ENCODE measurements around the gene CDK12.

Gene CDK12

DNA sequence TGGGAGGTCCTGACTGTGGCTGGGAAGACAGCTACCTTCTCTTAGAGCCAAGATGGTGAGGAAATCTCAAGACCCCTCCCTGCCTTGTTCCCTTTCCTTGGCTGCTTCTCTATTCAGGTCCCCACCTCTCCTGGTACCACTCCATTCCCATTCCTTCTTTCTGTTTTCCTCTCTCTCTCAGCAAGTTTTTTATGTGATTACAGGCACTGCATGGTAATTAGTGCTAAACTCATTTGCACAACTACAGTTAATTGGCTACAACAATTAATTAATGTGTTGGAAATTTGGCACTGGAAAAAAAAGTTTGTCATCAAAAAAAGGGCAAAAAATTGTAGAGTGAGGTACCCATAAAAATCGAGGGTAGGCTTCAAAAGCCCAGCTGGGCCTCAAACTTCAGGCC, 101.1 kb downstream of the CDK12 start:
- H3K27ac ChIP-seq = no peak overlapping the region
- TF ChIP-seq, protein P1, sequence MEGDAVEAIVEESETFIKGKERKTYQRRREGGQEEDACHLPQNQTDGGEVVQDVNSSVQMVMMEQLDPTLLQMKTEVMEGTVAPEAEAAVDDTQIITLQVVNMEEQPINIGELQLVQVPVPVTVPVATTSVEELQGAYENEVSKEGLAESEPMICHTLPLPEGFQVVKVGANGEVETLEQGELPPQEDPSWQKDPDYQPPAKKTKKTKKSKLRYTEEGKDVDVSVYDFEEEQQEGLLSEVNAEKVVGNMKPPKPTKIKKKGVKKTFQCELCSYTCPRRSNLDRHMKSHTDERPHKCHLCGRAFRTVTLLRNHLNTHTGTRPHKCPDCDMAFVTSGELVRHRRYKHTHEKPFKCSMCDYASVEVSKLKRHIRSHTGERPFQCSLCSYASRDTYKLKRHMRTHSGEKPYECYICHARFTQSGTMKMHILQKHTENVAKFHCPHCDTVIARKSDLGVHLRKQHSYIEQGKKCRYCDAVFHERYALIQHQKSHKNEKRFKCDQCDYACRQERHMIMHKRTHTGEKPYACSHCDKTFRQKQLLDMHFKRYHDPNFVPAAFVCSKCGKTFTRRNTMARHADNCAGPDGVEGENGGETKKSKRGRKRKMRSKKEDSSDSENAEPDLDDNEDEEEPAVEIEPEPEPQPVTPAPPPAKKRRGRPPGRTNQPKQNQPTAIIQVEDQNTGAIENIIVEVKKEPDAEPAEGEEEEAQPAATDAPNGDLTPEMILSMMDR (conservative IDR thresholded peaks at IDR 0.05) = no peak

GRCh38 chr17:39562976-39563375, 101.7 kb downstream of the CDK12 start:
- H3K27ac ChIP-seq = no peak overlapping the region
- TF ChIP-seq, protein P1 (conservative IDR thresholded peaks at IDR 0.05) = no peak

DNA sequence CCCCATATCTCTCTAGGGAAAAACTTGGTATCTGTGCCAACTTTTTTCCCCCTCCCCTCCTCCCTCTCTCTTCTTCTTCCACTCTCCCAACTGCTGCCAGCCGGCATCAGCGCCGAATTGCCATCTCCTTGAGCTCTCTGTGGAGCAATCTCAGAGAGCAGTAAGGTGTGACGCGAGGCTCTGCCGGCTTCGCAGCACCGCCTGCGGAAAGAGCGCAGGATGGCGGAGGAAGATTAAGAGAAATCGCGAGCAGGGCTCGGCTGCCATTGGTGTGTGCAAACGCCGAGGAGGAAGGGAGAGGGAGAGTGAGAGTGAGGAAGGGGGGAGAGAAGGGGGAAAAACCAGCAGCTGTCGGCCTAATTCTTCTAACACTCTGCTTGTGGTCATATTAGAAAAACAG, 102.2 kb downstream of the CDK12 start:
- TF ChIP-seq, protein P1 (conservative IDR thresholded peaks at IDR 0.05) = no peak
- H3K27ac ChIP-seq = no peak overlapping the region

DNA sequence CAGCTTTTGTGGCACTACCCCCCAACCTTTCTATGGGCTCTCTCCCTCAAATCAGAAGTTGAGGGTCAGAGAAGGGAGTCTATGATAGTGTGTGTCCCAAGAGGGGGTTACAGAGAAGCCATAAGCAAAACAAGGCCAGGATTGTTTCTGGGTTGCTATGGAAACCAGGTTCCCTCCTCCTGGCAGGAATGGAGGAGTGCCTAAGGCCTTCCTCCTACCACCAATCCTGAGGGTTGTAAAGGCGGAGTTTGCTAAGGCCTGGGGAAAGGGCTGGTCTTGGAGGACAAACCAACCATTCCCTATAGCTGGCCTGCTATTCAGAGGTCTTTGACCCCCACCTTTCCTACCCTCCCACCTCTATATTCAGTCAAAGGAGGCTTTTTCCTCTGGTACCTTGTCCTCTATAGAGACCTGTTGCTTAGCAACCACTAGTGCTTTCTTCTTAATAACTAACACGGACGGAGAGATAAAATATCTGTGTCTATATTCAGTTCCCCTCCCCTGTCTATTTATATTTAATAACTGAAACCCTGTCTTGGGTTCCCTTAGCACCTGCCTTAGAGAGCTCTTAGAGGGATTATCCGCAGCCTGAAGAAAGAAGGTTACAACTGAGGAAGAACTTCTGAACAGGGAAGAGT, 103.0 kb downstream of the CDK12 start:
- TF ChIP-seq, protein P1 (conservative IDR thresholded peaks at IDR 0.05) = no peak
- no peak overlapping the region for H3K27ac ChIP-seq

- TF ChIP-seq, protein P1 (conservative IDR thresholded peaks at IDR 0.05) = no peak
- H3K27ac ChIP-seq = no peak overlapping the region
Observed at GRCh38 chr17:39566094-39566850, 105.0 kb downstream of the CDK12 start.

GRCh38 chr17:39568702-39569101, 107.4 kb downstream of the CDK12 start:
- TF ChIP-seq, protein P1 (conservative IDR thresholded peaks at IDR 0.05) = no peak
- no peak overlapping the region for H3K27ac ChIP-seq

DNA sequence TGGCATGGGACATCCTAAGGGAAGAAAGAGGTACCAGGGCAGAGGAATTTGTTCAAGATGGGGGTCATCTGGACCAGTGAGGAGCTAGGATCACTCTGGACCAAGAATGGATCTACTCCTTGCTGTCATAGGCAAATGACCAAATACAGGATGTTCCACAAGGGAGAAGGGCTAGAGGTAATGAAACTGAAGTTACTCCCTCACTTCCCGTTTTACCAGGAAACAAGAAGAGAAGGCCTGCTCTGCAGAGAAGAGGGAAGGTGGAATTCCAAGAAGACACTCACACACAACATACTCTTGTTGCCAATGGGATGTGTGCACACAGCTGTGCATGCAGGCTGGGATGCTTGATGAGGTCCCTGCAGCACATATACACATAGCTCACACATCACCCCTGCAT, 107.8 kb downstream of the CDK12 start:
- TF ChIP-seq, protein P1 (conservative IDR thresholded peaks at IDR 0.05) = no peak
- no peak overlapping the region for H3K27ac ChIP-seq
